D721Med (cell line): ENCODE results near the gene POU3F2.

ENCODE experiments used
- DNase-seq: peaks from one replicate; pipeline ENCODE4 v3.0.0; 2011; ENCODE audit warnings: low spot score; ENCODE audit not compliant: insufficient read length
- FAIRE-seq: peaks from 2 replicates; lab custom pipeline; 2011; peaks lifted over from hg19 to GRCh38; lab: Jason Lieb, UNC
- CTCF ChIP-seq: IDR thresholded peaks from 2 replicates; pipeline ENCODE4 v1.5.1; 2012; ENCODE audit warnings: mild to moderate bottlenecking, control low read depth; ENCODE audit not compliant: insufficient read depth; ENCODE audit errors: missing control alignments

The POU3F2 gene

DNA sequence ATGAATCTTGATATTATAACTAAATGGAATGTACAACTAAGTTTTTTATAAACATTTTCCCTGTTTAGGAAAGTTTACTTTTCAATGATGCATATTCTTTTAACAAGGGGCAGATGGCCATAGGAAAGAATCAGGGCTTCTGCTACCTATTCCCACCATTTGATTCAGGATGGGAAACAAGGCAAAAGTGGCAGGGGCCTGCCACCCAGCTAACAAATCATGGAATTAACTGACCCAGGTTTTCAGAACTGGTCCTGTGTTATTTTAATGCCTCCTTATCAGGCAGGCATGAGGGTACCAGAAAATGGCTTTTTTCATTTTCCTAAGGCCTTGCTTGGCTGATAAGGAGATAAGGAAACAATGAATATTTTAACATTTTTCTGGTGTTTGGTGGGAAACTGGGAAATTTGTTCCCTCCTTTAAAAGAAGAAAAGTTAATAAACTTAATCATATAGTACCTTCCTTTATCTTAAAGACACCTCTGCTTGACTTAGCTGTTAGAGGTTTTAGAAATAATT is 6.7 kb downstream of the POU3F2 start:
- FAIRE-seq (no peak), DNase-seq (no peak)
- no peak for TF ChIP-seq CTCF

DNA sequence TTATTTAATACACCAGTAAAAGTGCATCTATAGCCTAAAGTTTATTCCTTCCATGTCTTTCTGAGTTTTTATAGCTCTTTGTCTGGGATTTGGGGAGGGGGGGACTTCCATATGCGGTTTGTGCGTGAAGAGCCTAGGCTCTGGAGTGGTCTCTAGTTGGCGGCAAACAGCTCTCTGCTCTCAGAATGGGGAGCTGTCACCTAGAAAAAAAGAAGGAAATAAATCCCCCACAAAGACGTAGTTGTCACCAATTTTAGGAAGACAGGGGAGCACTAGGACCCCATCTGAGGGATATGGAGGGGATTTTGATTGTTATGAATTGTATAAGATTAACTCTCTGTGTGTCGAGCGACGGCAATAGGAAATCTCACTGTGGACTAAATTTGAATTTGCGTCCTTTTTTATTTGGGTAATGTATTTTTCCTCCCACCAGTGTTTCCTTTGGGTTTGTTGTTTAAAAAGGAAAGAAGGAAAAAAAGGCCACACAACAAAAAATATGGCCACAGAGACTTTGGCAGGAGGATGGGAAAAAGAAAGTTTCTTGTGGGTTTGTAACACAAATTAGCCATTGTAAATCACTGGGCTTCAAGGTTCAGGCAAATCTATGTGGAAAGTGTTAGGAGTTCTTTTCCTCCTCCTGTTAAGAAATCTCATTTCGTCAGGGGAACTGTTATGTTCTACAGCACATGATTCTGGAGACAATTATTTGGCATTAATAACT is 7.4 kb downstream of the POU3F2 start:
- DNase-seq (no peak), FAIRE-seq (no peak)
- TF ChIP-seq CTCF = no peak

- no peak for FAIRE-seq
- TF ChIP-seq CTCF = no peak
- DNase-seq = no peak
Observed at GRCh38 chr6:98842342-98843180, 8.2 kb downstream of the POU3F2 start.

DNA sequence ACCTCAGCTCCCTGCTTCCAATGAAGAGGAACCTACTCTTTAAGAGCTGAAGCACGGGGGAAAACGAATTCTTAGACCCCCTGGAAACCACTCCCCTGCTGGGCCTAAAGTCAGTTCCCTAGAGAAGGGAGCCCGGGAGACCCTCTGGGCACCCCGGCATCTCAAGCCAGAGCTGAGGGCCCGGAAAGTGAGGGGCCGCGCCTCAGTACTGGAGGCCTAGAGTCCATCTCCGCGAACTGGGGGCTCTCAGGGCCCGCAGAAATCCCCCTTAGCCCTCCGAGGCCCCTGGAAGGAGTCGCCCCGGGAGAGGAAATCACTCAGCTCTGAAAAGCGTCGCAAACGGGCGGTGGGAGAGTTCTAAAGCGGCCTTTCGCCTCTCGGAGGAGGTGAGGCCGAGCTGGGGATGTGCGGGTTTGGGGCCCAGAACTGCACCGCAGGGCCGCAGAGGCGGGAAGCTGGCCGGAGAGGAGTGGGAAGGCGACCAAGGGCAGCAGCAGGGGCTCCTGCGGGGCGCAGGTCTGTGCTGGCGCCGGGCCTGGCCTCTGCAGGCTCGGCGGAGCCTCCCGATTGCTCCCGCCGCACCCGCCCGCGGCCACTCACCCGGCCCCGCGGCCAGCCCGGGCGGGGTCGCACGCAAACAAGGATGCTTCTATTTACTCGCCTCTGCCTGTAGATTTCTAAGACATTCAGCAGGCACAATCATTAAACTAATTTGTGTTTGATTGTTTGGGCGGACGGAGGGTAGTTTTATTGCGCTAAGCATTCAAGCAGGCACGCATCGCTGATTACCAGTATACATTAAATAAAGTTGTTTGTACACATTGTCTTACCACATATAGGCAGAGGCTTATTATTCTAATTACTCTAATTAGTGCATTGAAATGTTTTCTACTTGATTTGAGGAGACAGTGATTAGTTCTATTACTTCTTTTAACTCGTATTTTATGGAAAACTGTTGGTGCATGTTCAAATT is 9.2 kb downstream of the POU3F2 start:
- FAIRE-seq (no peak), DNase-seq (no peak)
- TF ChIP-seq CTCF = no peak

DNA sequence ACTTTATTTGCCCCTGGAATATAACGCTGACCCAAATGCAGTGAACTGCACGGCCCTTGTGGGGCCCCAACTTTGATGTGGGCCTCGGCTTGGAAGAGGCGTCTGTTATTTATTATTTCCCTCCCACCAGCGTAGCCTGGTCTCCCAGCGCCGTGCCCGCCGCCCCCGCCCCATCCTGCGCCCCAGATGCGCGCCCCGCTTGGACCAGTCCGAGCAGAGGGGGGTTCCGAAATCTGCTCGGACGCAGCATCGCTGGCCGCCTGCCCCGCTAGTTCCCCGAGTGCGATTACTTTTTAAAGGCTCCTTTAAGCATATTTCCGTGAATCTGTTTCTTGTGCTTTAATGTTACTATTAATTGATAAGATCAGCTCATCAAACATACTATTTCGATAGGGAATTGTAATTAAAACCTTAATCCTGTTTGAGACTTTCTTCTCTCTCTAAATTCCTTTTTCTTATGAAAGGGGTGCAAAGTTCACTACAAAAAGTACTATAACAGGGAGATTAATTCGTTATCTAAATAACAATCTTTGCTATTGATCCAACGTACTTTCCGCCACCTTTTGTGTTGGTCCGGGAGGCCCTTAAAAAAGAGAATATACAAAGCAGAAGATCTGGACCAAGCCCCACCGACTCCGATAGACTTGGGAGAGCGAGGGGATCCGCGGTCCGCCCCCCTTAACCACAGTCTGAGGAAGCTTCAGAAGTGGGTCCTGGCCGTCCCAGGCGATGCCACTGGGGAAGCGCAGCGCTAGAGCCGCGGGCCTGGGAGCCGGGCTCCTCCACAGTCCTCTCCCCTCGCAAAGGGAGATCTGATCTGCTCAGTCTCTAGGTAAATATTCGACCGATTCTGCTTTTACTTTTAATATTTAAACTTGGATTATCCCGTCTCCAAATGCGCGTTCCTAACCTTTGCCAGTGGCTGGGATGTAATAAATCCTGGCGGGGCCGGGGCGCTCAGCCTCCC is 10.2 kb downstream of the POU3F2 start:
- FAIRE-seq (no peak), DNase-seq (no peak)
- TF ChIP-seq CTCF = no peak
